NCI-H1105 treated with DMSO at 0.1 percent for 48 hours (cell line): Measurements from ENCODE around the gene GRID2.
A peak's percentile ranks its signal among the peaks of the same experiment; 100 is the strongest.
"Not testable (repeated sequence)": the region's sequence is repeated elsewhere in the genome, so short reads cannot be mapped to it uniquely, and the experiment has no call there.

Experiments
- DNase-seq: peaks from one replicate; lab custom pipeline; 2025; lab: John Stamatoyannopoulos, UW

The GRID2 gene

GRCh38 chr4:92305878-92306520, 2.2 kb downstream of the GRID2 start:
- DNase-seq = peak; percentile 4

GRCh38 chr4:92307181-92307580, 3.4 kb downstream of the GRID2 start:
- no peak for DNase-seq

- DNase-seq = no peak
These were observed 4.1 kb downstream of the GRID2 start for GRCh38 chr4:92307866-92308265.

- DNase-seq = no peak
These were observed 13.3 kb downstream of the GRID2 start for GRCh38 chr4:92317047-92317446.

GRCh38 chr4:92328095-92328494, 24.3 kb downstream of the GRID2 start:
- no peak for DNase-seq

- DNase-seq = no peak
These were observed 29.2 kb downstream of the GRID2 start for GRCh38 chr4:92333016-92333415.

GRCh38 chr4:92334716-92335350, 31.1 kb downstream of the GRID2 start:
- no peak for DNase-seq

- DNase-seq = no peak
These were observed 35.9 kb downstream of the GRID2 start for GRCh38 chr4:92339676-92340075.

- DNase-seq = no peak
These were observed 40.5 kb downstream of the GRID2 start for GRCh38 chr4:92344216-92344615.

- DNase-seq = no peak
These were observed 42.5 kb downstream of the GRID2 start for GRCh38 chr4:92346289-92346688.

- no peak for DNase-seq
These were observed 54.2 kb downstream of the GRID2 start for GRCh38 chr4:92357966-92358365.

GRCh38 chr4:92359491-92359890, 55.7 kb downstream of the GRID2 start:
- peak; percentile 28 for DNase-seq

GRCh38 chr4:92362028-92362427, 58.3 kb downstream of the GRID2 start:
- no peak for DNase-seq

GRCh38 chr4:92368653-92369052, 64.9 kb downstream of the GRID2 start:
- DNase-seq = no peak

- no peak for DNase-seq
These were observed 77.8 kb downstream of the GRID2 start for GRCh38 chr4:92381616-92382015.

GRCh38 chr4:92382128-92382527, 78.4 kb downstream of the GRID2 start:
- DNase-seq = no peak

GRCh38 chr4:92387459-92388069, 83.8 kb downstream of the GRID2 start:
- DNase-seq = peak; percentile 19

- no peak for DNase-seq
These were observed 95.3 kb downstream of the GRID2 start for GRCh38 chr4:92399032-92399431.

- not testable (repeated sequence) for DNase-seq
These were observed 99.8 kb downstream of the GRID2 start for GRCh38 chr4:92403525-92403924.

GRCh38 chr4:92406488-92406887, 102.7 kb downstream of the GRID2 start:
- DNase-seq = no peak

- DNase-seq = no peak
These were observed 118.2 kb downstream of the GRID2 start for GRCh38 chr4:92421920-92422319.

- no peak for DNase-seq
These were observed 129.5 kb downstream of the GRID2 start for GRCh38 chr4:92433272-92433758.

- not testable (repeated sequence) for DNase-seq
These were observed 135.0 kb downstream of the GRID2 start for GRCh38 chr4:92438722-92439121.
